HG03108 (cell line): ENCODE measurements around the gene LIMS4.
"Not testable (repeated sequence)": the region's sequence is repeated elsewhere in the genome, so short reads cannot be mapped to it uniquely, and the experiment has no call there.

ENCODE experiments used
- ATAC-seq: cut with Tn5 transposase; IDR thresholded peaks from one replicate; pipeline ENCODE4 v1.9.1; 2021; ENCODE audit warnings: moderate library complexity; ENCODE audit not compliant: unreplicated experiment

Gene LIMS4

GRCh38 chr2:110455080-110455670 lies 17.4 kb downstream of the LIMS4 start:
- ATAC-seq = not testable (repeated sequence)

GRCh38 chr2:110450951-110451350 lies 21.7 kb downstream of the LIMS4 start:
- not testable (repeated sequence) for ATAC-seq

- not testable (repeated sequence) for ATAC-seq
These were observed 23.3 kb downstream of the LIMS4 start for GRCh38 chr2:110449127-110449947.

- not testable (repeated sequence) for ATAC-seq
These were observed 26.0 kb downstream of the LIMS4 start for GRCh38 chr2:110446644-110447043.

- ATAC-seq = not testable (repeated sequence)
These were observed 29.2 kb downstream of the LIMS4 start for GRCh38 chr2:110443305-110444005.

GRCh38 chr2:110441905-110442304 lies 30.7 kb downstream of the LIMS4 start:
- not testable (repeated sequence) for ATAC-seq

GRCh38 chr2:110434565-110434964 lies 38.1 kb downstream of the LIMS4 start:
- ATAC-seq = not testable (repeated sequence)

- ATAC-seq = not testable (repeated sequence)
These were observed 46.9 kb downstream of the LIMS4 start for GRCh38 chr2:110425725-110426124.

GRCh38 chr2:110424421-110424820 lies 48.2 kb downstream of the LIMS4 start:
- not testable (repeated sequence) for ATAC-seq

GRCh38 chr2:110423574-110423962 lies 49.0 kb downstream of the LIMS4 start:
- ATAC-seq = not testable (repeated sequence)

- ATAC-seq = not testable (repeated sequence)
These were observed 49.6 kb downstream of the LIMS4 start for GRCh38 chr2:110422852-110423573.

- ATAC-seq = not testable (repeated sequence)
These were observed 51.8 kb downstream of the LIMS4 start for GRCh38 chr2:110420641-110421354.

GRCh38 chr2:110407142-110407541 lies 65.5 kb downstream of the LIMS4 start:
- not testable (repeated sequence) for ATAC-seq

- not testable (repeated sequence) for ATAC-seq
These were observed 67.6 kb downstream of the LIMS4 start for GRCh38 chr2:110404988-110405387.

GRCh38 chr2:110404246-110404645 lies 68.4 kb downstream of the LIMS4 start:
- not testable (repeated sequence) for ATAC-seq

- ATAC-seq = not testable (repeated sequence)
These were observed 71.5 kb downstream of the LIMS4 start for GRCh38 chr2:110401001-110401618.

- not testable (repeated sequence) for ATAC-seq
These were observed 73.2 kb downstream of the LIMS4 start for GRCh38 chr2:110399378-110399777.

- not testable (repeated sequence) for ATAC-seq
These were observed 76.6 kb downstream of the LIMS4 start for GRCh38 chr2:110395990-110396389.
